HL-60 (cell line): ENCODE results near the gene CCDC196.
"Not testable (repeated sequence)": the region's sequence is repeated elsewhere in the genome, so short reads cannot be mapped to it uniquely, and the experiment has no call there.

ENCODE experiments used
- DNase-seq, 2 experiments: peaks; one replicate each; pipeline ENCODE4 v3.0.0-alpha.2; 2010 to 2020; ENCODE audit warnings: low read depth in 1 of 2, low spot score in 1 of 2
- H3K27ac ChIP-seq: fragments of 250-450 bp; sonication (Bioruptor Pico); replicated peaks from 2 replicates; pipeline ENCODE4 v1.5.1; 2020; ENCODE audit warnings: mild to moderate bottlenecking, moderate library complexity
- H3K27me3 ChIP-seq: fragments of 250-450 bp; sonication (Bioruptor Pico); 2 replicates; pipeline ENCODE4 v1.5.1; 2021; ENCODE audit warnings: mild to moderate bottlenecking, moderate library complexity; ENCODE audit not compliant: insufficient read depth, poor library complexity, severe bottlenecking
- H3K4me3 ChIP-seq: replicated peaks from 2 replicates; pipeline ENCODE4 v1.5.1; 2011; ENCODE audit warnings: mild to moderate bottlenecking, control low read depth, low read length; ENCODE audit not compliant: insufficient read depth
- CTCF ChIP-seq: IDR thresholded peaks from one replicate; pipeline ENCODE4 v1.5.1; 2011; ENCODE audit warnings: low read length, control low read depth, inconsistent platforms; ENCODE audit not compliant: insufficient read depth
- GABPA ChIP-seq: IDR thresholded peaks from 2 replicates; pipeline ENCODE4 v1.6.1; 2012; ENCODE audit warnings: low read depth
- POLR2AphosphoS5 ChIP-seq: IDR thresholded peaks from 2 replicates; pipeline ENCODE4 v1.6.1; 2012; ENCODE audit warnings: low read depth
- REST ChIP-seq: IDR thresholded peaks from 2 replicates; pipeline ENCODE4 v1.6.1; 2012; ENCODE audit warnings: low read depth; ENCODE audit not compliant: insufficient replicate concordance
- SPI1 ChIP-seq: IDR thresholded peaks from 2 replicates; pipeline ENCODE4 v1.6.1; 2012; ENCODE audit warnings: low read depth, mild to moderate bottlenecking, borderline replicate concordance

Gene CCDC196

GRCh38 chr14:66540038-66540437, 53.9 kb downstream of the CCDC196 start:
- Histone ChIP-seq H3K4me3 (no peak overlapping the region), H3K27ac (no peak overlapping the region), H3K27me3 (no peaks in the 10 kb centered on the region)
- TF ChIP-seq CTCF: no peak
- TF ChIP-seq GABPA: no peak
- TF ChIP-seq SPI1: no peak
- no peak for TF ChIP-seq REST
- TF ChIP-seq POLR2AphosphoS5: no peak
- no peak for DNase-seq

- Histone ChIP-seq H3K27ac (no peak overlapping the region), H3K4me3 (no peak overlapping the region), H3K27me3 (no peaks in the 10 kb centered on the region)
- DNase-seq: no peak
- TF ChIP-seq REST (peak; percentile 60), SPI1 (no peak)
Measured at GRCh38 chr14:66541627-66542026, 55.5 kb downstream of the CCDC196 start.

GRCh38 chr14:66543996-66544395, 57.8 kb downstream of the CCDC196 start:
- no peak overlapping the region for H3K4me3 ChIP-seq
- no peak overlapping the region for H3K27ac ChIP-seq
- no peak for TF ChIP-seq POLR2AphosphoS5
- TF ChIP-seq CTCF: no peak
- no peak for TF ChIP-seq REST
- TF ChIP-seq SPI1: no peak
- no peak for TF ChIP-seq GABPA
- no peaks in the 10 kb centered on the region for H3K27me3 ChIP-seq
- no peak for DNase-seq

GRCh38 chr14:66545191-66545590, 59.0 kb downstream of the CCDC196 start:
- H3K27ac ChIP-seq, DNase-seq, H3K4me3 ChIP-seq, H3K27me3 ChIP-seq: not testable (repeated sequence)

- not testable (repeated sequence) for DNase-seq, H3K27ac ChIP-seq, H3K27me3 ChIP-seq
Measured at GRCh38 chr14:66545751-66546150, 59.6 kb downstream of the CCDC196 start.

More at GRCh38 chr14:66545751-66546150, 59.6 kb downstream of the CCDC196 start:
- H3K4me3 ChIP-seq: not testable (repeated sequence)
